Stimulated activated CD4-positive, alpha-beta T cell treated with anti-CD3 and anti-CD28 coated beads, Interleukin-4, amount 100 ng/mL, for 48 hours (primary cell): ENCODE data around the gene POLR2M.

ENCODE experiments used
- DNase-seq, 2 donors: peaks; one replicate each; pipeline ENCODE4 v3.0.0-alpha.2; 2020; ENCODE audit warnings: low read depth in 2 of 2

The POLR2M gene

GRCh38 chr15:57706405-57707209 is at the start of gene POLR2M:
Gene POLR2M, plus strand, starts transcription at chr15:57706714. Its CDS starts 129 bp downstream, at chr15:57706843.
- peak; percentile 81 to 87 for DNase-seq

- DNase-seq, result no peak
Observed at GRCh38 chr15:57657619-57658018, 48.9 kb upstream of the POLR2M start.

- DNase-seq, result no peak
Observed at GRCh38 chr15:57662091-57662744, 44.3 kb upstream of the POLR2M start.

- no peak for DNase-seq
Observed at GRCh38 chr15:57662802-57663201, 43.7 kb upstream of the POLR2M start.

GRCh38 chr15:57663262-57663661 is 43.3 kb upstream of the POLR2M start:
- DNase-seq, result no peak

GRCh38 chr15:57665194-57665593 is 41.3 kb upstream of the POLR2M start:
- DNase-seq, result no peak

- no peak for DNase-seq
Observed at GRCh38 chr15:57665939-57666338, 40.6 kb upstream of the POLR2M start.

- DNase-seq, result no peak
Observed at GRCh38 chr15:57667171-57667849, 39.2 kb upstream of the POLR2M start.

GRCh38 chr15:57668016-57668415 is 38.5 kb upstream of the POLR2M start:
- no peak for DNase-seq

GRCh38 chr15:57671636-57672035 is 34.9 kb upstream of the POLR2M start:
- DNase-seq, result no peak

GRCh38 chr15:57675481-57676181 is 30.9 kb upstream of the POLR2M start:
- DNase-seq, result no peak

- no peak for DNase-seq
Observed at GRCh38 chr15:57676585-57676984, 29.9 kb upstream of the POLR2M start.

- DNase-seq, result no peak
Observed at GRCh38 chr15:57677204-57677603, 29.3 kb upstream of the POLR2M start.

- no peak for DNase-seq
Observed at GRCh38 chr15:57680021-57680420, 26.5 kb upstream of the POLR2M start.

- no peak for DNase-seq
Observed at GRCh38 chr15:57681011-57681410, 25.5 kb upstream of the POLR2M start.

- no peak for DNase-seq
Observed at GRCh38 chr15:57683481-57683880, 23.0 kb upstream of the POLR2M start.

- DNase-seq, result no peak
Observed at GRCh38 chr15:57684491-57685151, 21.9 kb upstream of the POLR2M start.

- no peak for DNase-seq
Observed at GRCh38 chr15:57685306-57686095, 21.0 kb upstream of the POLR2M start.

- DNase-seq, result no peak
Observed at GRCh38 chr15:57686657-57687056, 19.9 kb upstream of the POLR2M start.

GRCh38 chr15:57690341-57690966 is 16.1 kb upstream of the POLR2M start:
- DNase-seq, result no peak
